ENCODE data around the gene GPR78. TPM values are rescaled to one million over a fixed set of nuclear protein-coding genes. Genes with fewer than 3 reads are reported as not detected.

Gene GPR78
- total and polyA plus RNA-seq, 2 donors (not counting 1 experiment from before 2014, with no cell fraction given), result 0.20 to 0.33 TPM

DNA sequence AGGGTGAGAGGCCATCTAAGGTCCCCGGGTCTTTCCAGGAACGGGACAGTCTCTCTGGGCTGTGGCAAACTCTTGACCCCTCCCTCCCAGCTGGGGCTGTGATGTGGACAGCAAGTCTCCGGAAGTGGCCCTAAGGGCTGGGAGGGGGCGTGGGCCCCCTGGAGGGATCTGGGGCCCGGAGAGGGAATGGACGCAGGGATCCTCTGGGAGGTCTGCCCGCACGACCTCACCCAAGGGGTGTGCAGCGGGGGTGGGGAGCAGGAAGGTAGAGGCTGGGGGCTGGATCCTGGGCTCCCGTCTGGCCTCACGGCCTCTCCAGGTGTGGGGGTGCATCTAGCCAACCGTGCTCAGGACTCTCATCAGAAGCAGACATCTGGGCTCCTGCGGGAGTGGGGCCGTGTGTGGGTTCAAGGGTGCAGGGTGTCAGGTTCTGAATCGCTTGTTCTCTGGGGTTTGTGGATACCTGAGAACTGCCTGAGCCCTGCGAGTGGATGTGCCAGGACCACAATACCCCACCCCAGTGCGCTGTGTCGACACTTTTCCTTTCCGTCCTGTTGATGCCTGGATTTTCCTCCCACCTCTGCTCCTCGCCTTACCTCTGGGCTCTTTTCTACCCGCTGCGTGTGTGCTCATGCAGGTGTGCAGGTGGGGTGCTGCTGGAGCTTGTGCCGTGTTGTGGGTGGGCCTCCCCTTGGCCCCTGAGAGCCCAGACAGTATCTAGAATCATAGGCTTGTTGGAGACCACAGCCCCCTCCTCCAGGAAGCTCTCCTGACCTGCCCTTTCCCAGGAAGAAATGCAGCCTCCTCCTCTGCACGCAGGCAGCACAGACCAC, 13.3 kb downstream of the GPR78 start:
- Histone ChIP-seq H3K36me3 (ENCODE audit: control insufficient read depth, insufficient read depth, low read length) (no peaks in the 10 kb centered on the region), H3K4me3 (replicated peaks in 1 of 4; ENCODE audit: control extremely low read depth in 1 of 4, insufficient read depth in 1 of 4, low read depth in 3 of 4, low read length in 4 of 4) (peak overlapping the region; percentile 16 to 63 (median 30)), H2AFZ (ENCODE audit: low read length) (no peak overlapping the region), H3K4me2 (ENCODE audit: extremely low read depth, insufficient read depth, low read length) (no peak overlapping the region), H3K4me1 (ENCODE audit: control insufficient read depth, extremely low read depth, insufficient read depth, low read length) (peaks cover 3% of the 10 kb centered on the region), H3K27ac (ENCODE audit: insufficient read depth, low read length) (no peak overlapping the region), H3K9me3 (ENCODE audit: control insufficient read depth, insufficient read depth, low read depth, low read length) (no peaks in the 10 kb centered on the region), H3K9ac (ENCODE audit: insufficient read depth, low read length) (peak overlapping the region; percentile 55), H4K20me1 (ENCODE audit: control insufficient read depth, extremely low read depth, insufficient read depth, low read length) (no peaks in the 10 kb centered on the region), H3K79me2 (ENCODE audit: control insufficient read depth, insufficient read depth, low read length) (no peaks in the 10 kb centered on the region), H3K27me3 (ENCODE audit: control insufficient read depth, insufficient read depth, low read length) (peaks cover 18% of the 10 kb centered on the region)
- DNase-seq (ENCODE audit: low read depth in 2 of 2), result no peak
- TF ChIP-seq, protein P1, sequence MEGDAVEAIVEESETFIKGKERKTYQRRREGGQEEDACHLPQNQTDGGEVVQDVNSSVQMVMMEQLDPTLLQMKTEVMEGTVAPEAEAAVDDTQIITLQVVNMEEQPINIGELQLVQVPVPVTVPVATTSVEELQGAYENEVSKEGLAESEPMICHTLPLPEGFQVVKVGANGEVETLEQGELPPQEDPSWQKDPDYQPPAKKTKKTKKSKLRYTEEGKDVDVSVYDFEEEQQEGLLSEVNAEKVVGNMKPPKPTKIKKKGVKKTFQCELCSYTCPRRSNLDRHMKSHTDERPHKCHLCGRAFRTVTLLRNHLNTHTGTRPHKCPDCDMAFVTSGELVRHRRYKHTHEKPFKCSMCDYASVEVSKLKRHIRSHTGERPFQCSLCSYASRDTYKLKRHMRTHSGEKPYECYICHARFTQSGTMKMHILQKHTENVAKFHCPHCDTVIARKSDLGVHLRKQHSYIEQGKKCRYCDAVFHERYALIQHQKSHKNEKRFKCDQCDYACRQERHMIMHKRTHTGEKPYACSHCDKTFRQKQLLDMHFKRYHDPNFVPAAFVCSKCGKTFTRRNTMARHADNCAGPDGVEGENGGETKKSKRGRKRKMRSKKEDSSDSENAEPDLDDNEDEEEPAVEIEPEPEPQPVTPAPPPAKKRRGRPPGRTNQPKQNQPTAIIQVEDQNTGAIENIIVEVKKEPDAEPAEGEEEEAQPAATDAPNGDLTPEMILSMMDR (conservative IDR thresholded peaks at IDR 0.05 in 1 of 2, IDR thresholded peaks at IDR 0.05 in 1 of 2; ENCODE audit: low read depth in 1 of 2, low read length in 2 of 2), result no peak
- TF ChIP-seq EZH2 (IDR thresholded peaks at IDR 0.05; ENCODE audit: low read length, missing control alignments), result peak; percentile 52

DNA sequence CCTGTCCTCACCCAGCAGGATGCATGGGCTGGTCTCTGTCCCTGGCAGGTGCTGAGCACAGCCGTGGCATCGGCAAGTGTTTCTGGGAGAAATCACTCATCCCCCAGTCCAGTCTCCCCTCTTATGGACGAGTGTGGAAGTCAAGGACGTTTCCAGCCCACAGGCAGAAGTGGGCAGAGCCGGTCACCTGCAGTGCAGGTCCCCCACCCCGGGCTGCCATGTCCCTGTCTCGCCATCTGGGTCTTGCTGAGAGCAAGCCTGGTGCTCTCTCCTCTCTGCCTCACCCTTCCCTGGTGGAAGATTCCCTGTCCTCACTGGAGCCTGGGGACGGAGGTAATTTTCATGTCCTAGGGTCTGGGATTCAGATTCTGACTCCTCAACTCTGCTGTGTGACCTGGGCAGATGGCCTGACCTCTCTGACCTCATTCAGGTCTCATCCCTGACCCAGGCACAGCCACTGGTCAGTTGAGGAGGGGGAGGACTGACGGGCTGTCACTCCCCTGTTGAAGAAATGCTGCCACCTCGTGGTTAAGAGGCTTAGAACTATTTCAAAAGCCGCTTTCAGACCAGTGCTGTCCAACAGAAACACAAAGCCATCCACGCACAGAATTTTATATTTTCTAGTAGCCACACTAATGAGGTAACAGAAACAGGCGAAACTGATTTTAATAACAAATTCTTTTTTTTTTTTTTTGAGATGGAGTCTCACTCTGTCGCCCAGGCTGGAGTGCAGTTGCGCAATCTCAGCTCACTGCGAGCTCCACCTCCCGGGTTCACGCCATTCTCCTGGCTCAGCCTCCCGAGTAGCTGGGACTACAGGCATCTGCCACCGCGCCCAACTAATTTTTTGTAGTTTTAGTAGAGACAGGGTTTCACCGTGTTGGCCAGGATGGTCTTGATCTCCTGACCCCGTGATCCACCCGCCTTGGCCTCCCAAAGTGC, 14.2 kb downstream of the GPR78 start:
- H4K20me1 ChIP-seq (ENCODE audit: control insufficient read depth, extremely low read depth, insufficient read depth, low read length), result no peaks in the 10 kb centered on the region
- no peak overlapping the region for H3K4me2 ChIP-seq (ENCODE audit: extremely low read depth, insufficient read depth, low read length)
- TF ChIP-seq, protein P1 (conservative IDR thresholded peaks at IDR 0.05 in 1 of 2, IDR thresholded peaks at IDR 0.05 in 1 of 2; ENCODE audit: low read depth in 1 of 2, low read length in 2 of 2), result peak; percentile 71 to 83
- TF ChIP-seq EZH2 (IDR thresholded peaks at IDR 0.05; ENCODE audit: low read length, missing control alignments), result no peak
- H3K9me3 ChIP-seq (ENCODE audit: control insufficient read depth, insufficient read depth, low read depth, low read length), result no peaks in the 10 kb centered on the region
- H2AFZ ChIP-seq (ENCODE audit: low read length), result no peak overlapping the region
- H3K27me3 ChIP-seq (ENCODE audit: control insufficient read depth, insufficient read depth, low read length), result peaks cover 18% of the 10 kb centered on the region
- H3K27ac ChIP-seq (ENCODE audit: insufficient read depth, low read length), result no peak overlapping the region
- H3K9ac ChIP-seq (ENCODE audit: insufficient read depth, low read length), result no peak overlapping the region
- H3K4me1 ChIP-seq (ENCODE audit: control insufficient read depth, extremely low read depth, insufficient read depth, low read length), result peaks cover 3% of the 10 kb centered on the region
- DNase-seq (ENCODE audit: low read depth in 2 of 2), result peak; percentile 54 to 78
- no peaks in the 10 kb centered on the region for H3K36me3 ChIP-seq (ENCODE audit: control insufficient read depth, insufficient read depth, low read length)
- H3K79me2 ChIP-seq (ENCODE audit: control insufficient read depth, insufficient read depth, low read length), result no peaks in the 10 kb centered on the region
- peak overlapping the region in 1 of 4 experiments; percentile 63 for H3K4me3 ChIP-seq (replicated peaks in 1 of 4; ENCODE audit: control extremely low read depth in 1 of 4, insufficient read depth in 1 of 4, low read depth in 3 of 4, low read length in 4 of 4)

Data from fibroblast of lung (primary cell).